Left ventricle myocardium inferior (tissue), 1 donor: ENCODE measurements around the gene OR6X1. TPM values are rescaled to one million over a fixed set of nuclear protein-coding genes. Genes with fewer than 3 reads are reported as not detected.

Source experiments
- DNase-seq: peaks from one replicate; pipeline ENCODE4 v3.0.0-alpha.2; 2020
- H3K27ac ChIP-seq: fragments of 200-600 bp; replicated peaks from 2 replicates; pipeline ENCODE4 v1.8.0; 2021
- H3K27me3 ChIP-seq: fragments of 200-600 bp; 2 replicates; pipeline ENCODE4 v1.8.0; 2021; ENCODE audit warnings: low read depth
- H3K36me3 ChIP-seq: fragments of 200-600 bp; 2 replicates; pipeline ENCODE4 v1.8.0; 2021
- H3K4me1 ChIP-seq: fragments of 200-600 bp; 2 replicates; pipeline ENCODE4 v1.8.0; 2021
- H3K4me3 ChIP-seq: fragments of 200-600 bp; 2 replicates; pipeline ENCODE4 v1.8.0; 2021; ENCODE audit warnings: mild to moderate bottlenecking, moderate library complexity
- H3K9me3 ChIP-seq: fragments of 200-600 bp; replicated peaks from 2 replicates; pipeline ENCODE4 v1.8.0; 2021
- intact Hi-C: fragments of 100-400 bp; cut with micrococcal nuclease; formaldehyde crosslinking; loops from one replicate; pipeline ENCODE4 v1.11.0; 2022
- total RNA-seq: library from RNA; stranded (reverse); fragmentation: NEBNext Ultra II Directional; extraction: Animal tissue kit (Norgen Biotek cat#: 25700); gene quantifications from one replicate; pipeline ENCODE4 v1.2.1, GENCODE V29; 2021
- TF ChIP-seq, protein P1 (sequence below): fragments of 200-600 bp; IDR thresholded peaks from 2 replicates; pipeline ENCODE4 v1.8.0; 2021; ENCODE audit warnings: antibody characterized with exemption, mild to moderate bottlenecking, borderline replicate concordance
- donor health status: DM: no; HTN: yes; CAD: no; lungs with severe emphysema.

OR6X1 gene
- total RNA-seq, 1 donor from 2014 or later, result not detected

DNA sequence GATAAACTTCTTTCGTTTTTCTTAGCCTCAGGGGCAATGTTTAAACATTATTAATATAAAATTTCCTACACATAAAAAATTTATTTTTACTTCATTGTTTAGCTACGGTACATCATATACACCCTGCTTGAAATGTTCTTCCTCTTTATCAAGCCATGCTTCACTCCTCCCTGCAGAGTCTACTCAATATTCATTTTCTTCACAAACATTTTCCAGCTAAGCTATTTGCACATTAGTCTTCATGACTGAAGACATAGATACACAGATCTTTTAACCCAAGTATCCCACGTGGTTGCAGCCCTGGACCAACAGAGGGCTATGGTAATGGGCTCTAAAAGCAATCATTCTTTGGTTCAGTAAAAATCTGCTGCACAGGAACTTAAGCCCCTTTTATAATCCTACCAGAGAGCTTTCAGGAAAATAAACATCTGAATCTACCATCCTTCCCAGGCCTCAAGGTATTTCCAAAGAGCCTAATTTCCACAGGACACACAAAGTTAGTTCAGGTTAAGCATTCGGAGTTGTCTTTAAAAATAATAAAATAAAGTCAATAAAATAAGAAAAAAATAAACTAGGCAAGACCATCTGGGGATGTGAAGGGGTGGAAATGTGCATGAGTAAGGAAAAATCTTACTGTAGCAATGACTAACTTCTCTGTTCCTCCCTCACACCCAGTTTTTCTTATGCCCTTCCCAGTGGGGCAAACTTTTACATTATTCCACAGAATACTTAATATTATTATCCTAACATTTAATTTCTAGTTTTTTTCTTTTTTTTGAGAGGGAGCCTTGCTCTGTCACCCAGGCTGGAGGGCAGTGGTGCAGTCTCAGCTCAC lies 21.6 kb upstream of the OR6X1 start:
- TF ChIP-seq, protein P1, sequence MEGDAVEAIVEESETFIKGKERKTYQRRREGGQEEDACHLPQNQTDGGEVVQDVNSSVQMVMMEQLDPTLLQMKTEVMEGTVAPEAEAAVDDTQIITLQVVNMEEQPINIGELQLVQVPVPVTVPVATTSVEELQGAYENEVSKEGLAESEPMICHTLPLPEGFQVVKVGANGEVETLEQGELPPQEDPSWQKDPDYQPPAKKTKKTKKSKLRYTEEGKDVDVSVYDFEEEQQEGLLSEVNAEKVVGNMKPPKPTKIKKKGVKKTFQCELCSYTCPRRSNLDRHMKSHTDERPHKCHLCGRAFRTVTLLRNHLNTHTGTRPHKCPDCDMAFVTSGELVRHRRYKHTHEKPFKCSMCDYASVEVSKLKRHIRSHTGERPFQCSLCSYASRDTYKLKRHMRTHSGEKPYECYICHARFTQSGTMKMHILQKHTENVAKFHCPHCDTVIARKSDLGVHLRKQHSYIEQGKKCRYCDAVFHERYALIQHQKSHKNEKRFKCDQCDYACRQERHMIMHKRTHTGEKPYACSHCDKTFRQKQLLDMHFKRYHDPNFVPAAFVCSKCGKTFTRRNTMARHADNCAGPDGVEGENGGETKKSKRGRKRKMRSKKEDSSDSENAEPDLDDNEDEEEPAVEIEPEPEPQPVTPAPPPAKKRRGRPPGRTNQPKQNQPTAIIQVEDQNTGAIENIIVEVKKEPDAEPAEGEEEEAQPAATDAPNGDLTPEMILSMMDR, result no peak
- no peaks in the 10 kb centered on the region for H3K36me3 ChIP-seq
- no peak overlapping the region for H3K27ac ChIP-seq
- no peak overlapping the region for H3K4me3 ChIP-seq
- no peaks in the 10 kb centered on the region for H3K9me3 ChIP-seq
- no peaks in the 10 kb centered on the region for H3K27me3 ChIP-seq
- no peak for DNase-seq
- intact Hi-C loops, result no loop called here
- H3K4me1 ChIP-seq, result no peaks in the 10 kb centered on the region

DNA sequence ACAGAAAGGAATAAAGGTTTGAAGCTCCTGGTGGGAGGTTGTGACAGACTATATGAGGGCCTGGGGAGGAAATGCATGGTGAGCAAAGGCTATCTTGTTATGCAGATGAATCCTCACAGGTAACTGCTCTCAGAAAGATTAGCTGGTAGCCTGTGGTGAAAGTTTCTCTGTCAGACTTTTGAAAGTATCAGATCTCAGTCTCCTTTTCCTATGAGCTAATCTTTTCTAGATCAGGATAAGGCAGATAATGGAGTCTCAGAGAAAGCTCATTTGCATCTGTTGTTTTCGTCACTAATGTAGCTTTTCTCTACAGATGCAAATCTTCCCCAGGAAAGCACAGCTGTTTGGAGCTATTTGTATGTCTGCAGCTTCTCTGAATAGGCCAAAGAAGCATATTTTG lies 21.0 kb upstream of the OR6X1 start:
- DNase-seq, result no peak
- TF ChIP-seq, protein P1, result no peak
- no peaks in the 10 kb centered on the region for H3K36me3 ChIP-seq
- H3K4me3 ChIP-seq, result no peak overlapping the region
- no peaks in the 10 kb centered on the region for H3K4me1 ChIP-seq
- H3K9me3 ChIP-seq, result no peaks in the 10 kb centered on the region
- intact Hi-C loops, result no loop called here
- H3K27me3 ChIP-seq, result no peaks in the 10 kb centered on the region
- no peak overlapping the region for H3K27ac ChIP-seq

DNA sequence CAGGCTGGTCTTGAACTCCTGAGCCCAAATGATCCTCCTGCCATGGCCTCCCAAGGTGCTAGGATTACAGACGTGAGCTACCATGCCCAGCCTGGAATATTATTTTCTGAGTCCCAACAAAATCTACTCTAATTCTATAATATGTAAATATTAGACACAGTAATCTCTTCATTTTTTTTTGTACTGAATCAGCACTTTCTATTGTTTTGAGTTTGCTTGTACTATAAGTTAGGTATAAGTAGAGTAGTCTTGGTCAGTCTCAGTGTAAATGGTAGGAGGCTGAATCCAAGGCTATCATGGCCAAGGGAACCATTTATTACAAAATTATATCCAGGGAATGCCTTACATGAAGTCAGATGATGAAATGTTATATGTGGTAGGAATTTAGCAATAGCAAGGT lies 19.6 kb upstream of the OR6X1 start:
- TF ChIP-seq, protein P1, result no peak
- intact Hi-C loops, result no loop called here

DNA sequence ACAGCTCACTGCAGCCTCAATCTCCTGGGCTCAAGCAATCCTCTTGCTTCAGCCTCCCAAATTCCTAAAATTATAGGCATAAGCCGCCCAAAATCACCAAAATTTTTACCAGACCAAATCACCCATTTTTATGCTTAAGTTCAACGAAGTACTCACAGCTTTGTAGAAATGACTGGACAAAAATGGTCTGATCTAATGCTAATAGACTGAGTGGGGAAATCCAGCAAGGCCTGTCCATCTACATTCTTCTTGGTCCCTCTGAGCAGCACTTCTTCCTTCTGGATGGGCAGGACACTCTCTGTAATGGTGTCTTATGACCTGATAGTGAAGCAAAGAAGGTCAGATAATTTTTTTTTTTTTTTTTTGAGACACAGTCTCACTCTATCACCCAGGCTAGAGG lies 18.7 kb upstream of the OR6X1 start:
- TF ChIP-seq, protein P1, result no peak
- no peak for DNase-seq
- Histone ChIP-seq H3K27ac (no peak overlapping the region), H3K4me1 (no peaks in the 10 kb centered on the region), H3K27me3 (no peaks in the 10 kb centered on the region), H3K36me3 (no peaks in the 10 kb centered on the region), H3K9me3 (no peaks in the 10 kb centered on the region), H3K4me3 (no peak overlapping the region)
- intact Hi-C loops, result no loop called here

More for the DNA sequence above, 19.6 kb upstream of the OR6X1 start:
- H3K4me3 ChIP-seq, result no peak overlapping the region
- H3K27me3 ChIP-seq, result no peaks in the 10 kb centered on the region
- no peak overlapping the region for H3K27ac ChIP-seq
- DNase-seq, result no peak
- no peaks in the 10 kb centered on the region for H3K4me1 ChIP-seq
- no peaks in the 10 kb centered on the region for H3K9me3 ChIP-seq
- H3K36me3 ChIP-seq, result no peaks in the 10 kb centered on the region

DNA sequence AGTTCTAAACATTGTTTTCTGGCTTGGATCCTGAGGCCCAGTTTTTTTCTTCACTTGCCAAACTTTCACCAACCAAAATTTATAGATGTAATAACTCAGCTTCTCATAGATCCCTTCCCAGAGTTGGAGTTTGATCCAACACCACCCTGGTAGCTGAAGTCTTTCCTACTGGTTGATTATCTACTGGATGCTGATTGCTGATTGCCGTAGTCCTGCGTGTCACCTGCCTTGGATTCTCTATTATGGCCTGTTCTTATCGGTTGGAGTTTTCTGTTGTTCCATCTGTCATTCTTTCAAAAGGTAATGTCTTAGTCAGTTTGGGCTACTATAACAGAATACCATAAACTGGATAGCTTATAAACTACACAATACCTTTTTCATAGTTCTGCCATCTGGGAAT lies 17.3 kb upstream of the OR6X1 start:
- Histone ChIP-seq H3K27ac (no peak overlapping the region), H3K4me3 (no peak overlapping the region), H3K4me1 (no peaks in the 10 kb centered on the region), H3K9me3 (no peaks in the 10 kb centered on the region), H3K27me3 (no peaks in the 10 kb centered on the region), H3K36me3 (no peaks in the 10 kb centered on the region)
- TF ChIP-seq, protein P1, result no peak
- intact Hi-C loops, result no loop called here
- DNase-seq, result no peak
